ENCODE measurements around the gene RRP8.

RRP8 gene

DNA sequence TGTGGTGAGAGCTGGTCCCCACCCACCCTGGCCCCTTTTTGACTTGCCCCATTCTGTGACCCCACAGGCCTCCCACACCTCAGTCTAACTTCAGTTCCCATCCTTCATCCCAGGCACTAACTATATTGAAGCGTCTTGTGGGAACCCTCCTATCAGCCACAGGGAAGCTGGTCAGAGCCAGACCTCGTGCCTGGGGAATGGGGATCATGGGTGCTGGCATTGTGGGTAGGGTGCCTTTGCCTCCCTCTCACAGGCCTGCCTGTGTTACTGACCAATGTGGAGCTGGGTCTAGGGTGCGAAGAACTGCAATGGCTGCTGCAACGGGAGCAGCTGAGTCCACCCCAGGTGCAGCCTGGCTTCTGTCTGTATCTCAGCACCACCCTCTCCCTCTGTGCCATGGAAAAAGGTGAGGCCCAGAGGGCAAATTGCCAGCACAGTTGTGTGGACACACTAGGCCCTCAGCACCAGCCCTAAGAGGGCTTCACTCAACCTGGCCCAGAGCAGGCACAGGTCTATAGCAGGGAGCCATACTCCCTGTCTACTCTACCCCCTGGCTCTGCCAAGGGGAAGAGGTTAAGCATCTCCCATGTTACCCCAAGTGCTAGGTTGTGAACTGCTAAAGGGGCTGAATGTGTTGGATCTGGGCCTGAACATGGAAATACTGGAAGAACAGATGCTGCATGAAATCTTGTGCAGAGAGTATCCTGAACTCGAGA, 37.3 kb downstream of the RRP8 start:
- no peak for DNase-seq

DNA sequence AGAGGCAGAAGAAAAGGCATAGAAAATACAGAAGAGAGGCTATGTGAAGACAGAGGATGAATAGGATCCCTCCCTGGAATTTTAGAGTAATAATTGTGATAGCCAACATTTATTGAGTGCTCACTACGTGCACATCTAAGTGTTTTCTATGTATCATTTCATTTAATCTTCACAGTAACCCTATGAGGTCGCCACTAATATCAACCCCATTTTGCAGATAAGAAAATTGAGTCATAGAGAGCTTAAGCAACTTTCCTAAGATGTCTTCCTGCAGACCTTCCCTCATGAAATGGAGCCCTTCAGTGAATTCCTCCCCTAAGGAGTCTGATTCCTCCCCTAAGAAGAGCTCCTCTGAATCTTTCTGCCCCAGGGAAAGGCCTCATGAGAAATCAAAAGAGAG, 38.1 kb downstream of the RRP8 start:
- DNase-seq, result no peak

DNA sequence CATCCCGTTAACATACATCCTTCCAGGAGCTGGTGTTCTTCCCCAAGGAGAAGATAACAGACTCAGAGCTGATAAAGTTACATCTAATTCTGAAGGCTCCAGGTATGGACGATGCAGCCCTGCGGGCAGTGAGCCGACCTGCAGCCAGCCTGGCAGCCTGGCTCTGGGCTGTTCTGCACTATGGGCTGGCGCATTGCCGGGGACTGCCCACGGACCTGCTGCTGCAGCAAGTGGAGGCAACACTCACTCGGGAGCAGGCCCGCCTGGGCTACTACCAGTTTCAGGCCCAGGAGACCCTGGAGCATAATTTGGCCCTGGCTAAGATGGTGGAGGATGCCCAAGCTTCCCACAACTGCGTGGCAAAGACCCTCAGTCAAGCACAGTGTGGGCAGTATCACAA, 39.7 kb downstream of the RRP8 start:
- DNase-seq, result no peak

DNA sequence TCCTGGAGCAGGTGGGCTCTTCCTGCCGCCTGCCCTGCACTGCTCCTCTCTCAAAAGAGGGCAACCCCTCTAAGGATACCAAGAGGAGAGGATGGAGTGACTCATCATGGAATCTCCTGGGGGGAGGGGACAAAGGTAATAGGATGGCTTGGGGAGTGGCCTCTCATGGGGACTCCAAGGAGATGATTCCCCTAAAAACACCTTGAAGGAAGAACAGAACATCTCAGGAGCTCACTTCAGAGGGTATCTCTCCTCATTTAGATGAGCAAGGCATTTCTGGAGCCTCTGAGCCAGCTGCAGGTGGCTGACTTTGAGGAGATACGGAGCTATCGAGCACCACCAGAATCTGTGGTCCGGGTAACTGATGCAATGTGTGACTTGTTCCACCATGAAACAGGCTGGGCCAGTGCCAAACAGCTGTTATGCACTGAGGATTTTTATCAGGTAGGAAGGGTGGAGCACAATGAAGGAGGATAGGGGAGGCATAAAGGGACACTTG, 40.2 kb downstream of the RRP8 start:
- no peak for DNase-seq

DNA sequence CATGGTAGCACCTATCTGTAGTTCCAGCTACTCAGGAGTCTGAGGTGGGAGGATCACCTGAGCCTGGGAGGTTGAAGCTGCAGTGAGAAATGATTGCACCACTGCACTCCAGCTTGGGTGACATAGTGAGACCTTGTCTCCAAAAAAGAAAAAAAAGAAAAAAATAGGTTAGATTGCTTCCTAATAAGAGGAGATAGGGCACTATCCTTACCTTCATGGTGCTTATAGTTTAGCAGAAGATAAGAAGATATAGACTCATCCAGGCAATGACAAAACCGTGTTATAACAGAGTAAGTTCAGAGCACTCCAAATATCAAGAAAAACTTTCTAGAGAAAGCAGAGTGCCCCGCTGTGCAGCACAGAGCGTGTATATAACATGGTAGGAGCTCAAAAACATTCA, 42.1 kb downstream of the RRP8 start:
- no peak for DNase-seq

DNA sequence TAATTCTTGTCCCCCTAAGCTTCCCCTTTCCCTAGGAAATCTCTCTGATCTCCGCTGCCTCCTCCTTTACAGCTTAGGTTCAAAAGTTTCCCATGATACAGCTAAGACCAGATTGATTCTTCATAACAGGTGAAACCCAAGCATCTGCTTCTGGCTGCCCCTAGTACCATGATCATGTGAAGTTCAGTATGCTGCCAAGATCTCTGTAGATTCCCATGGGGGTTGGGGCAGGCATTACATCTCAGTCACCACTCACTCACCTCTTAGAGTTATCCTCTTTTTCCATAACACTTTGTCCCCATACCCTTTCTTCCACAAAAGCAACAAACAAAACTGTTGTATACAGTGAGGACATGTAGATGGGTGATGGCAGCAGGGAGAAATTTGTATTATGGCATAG, 44.0 kb downstream of the RRP8 start:
- DNase-seq, result no peak

DNA sequence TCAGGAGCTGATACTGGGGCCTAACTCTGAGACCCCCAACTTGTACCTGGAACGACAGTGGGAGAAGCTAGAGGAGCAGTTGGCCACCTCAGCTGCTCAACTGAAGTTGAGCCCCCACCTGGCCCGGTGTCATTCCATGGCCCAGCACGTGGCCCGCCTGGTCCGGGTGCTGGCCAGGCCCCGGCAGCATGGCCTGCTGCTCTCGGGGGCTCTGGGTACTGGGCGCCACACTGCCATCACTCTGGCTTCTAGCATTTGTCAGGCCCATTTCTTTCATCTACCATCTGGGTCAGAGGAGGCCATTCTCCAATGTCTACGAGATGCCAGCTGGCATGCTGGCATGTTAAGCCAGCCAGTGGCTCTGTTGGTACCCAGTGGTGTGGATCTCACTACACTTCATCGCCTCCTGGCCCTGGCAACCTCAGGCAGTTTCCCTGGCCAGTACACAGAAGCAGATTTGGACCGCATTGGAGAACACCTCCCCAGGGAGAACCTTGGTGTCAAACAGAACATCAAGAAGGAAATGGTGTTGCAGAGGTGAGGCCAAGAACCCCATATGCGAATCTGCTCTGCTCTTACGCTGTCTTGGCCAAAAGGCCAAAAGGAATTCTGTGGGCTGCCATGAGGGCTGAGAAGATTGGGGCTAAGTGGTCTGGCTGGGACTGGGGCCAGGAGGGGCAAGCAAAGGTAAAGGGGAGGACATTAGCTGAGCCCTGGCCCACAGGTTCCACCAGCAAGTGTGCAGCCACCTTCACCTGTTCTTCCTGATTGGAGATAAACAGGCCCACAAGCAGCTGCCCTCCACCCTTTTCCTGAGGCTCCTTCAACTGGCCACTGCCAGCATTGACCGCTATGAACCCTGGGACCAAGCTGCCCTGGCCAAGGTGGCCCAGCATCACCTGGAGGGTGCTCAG, 45.4 kb downstream of the RRP8 start:
- DNase-seq, result no peak

DNA sequence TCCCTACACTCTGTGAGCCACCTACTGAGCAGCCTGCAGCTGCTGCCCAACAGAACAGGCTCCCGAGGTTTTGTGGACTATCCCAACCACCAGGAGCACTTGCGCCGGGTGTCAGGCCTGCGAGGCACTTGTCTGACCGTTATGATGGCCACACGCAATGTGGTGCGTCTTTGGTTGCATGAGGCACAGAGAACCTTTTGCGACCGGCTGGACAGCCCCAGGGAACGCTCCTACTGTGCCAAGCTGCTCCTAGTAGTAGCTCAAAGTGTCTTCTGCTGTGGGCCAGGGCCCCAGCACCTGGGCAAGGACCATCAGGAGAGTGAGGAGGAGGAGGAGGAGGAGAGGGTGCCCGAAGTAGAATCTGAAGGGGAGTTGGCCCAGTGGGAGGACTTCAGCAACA, 46.4 kb downstream of the RRP8 start:
- no peak for DNase-seq

DNA sequence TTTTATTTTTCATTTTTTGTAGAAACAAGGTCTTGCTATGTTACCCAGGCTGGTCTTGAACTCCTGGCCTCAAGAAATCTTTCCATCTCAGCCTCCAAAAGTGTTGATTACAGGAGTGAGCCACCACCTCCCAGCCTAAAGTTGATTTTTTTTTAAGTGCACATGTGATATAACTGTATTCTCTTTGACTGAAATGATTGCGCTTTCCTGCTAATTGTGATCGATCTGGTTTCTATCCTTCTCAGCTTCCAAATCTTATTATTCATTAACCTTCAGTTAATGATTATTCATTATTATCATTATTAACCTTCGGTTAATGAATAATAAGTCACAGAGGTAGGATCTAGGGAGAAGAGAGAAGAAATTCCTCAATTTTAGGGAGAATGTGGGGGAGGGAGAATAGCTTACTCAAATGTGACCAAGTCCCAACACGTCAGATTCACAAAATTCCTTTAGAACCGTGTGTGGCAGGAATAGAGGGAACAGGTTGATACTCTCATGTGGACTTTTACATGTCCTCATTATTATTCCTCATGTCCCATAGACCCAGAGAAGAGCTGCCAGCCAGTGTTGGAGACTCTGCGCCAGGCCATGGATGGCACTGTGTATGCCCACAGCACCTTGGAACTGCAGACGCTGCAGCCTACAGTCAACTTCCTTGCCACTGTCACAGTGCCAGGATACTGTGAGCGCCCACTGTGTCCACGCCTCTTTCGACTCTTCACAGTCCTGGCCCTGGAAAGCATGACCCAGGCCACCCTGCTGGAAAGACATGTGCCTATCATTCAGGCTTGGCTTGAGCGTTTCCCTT, 47.1 kb downstream of the RRP8 start:
- no peak for DNase-seq

DNA sequence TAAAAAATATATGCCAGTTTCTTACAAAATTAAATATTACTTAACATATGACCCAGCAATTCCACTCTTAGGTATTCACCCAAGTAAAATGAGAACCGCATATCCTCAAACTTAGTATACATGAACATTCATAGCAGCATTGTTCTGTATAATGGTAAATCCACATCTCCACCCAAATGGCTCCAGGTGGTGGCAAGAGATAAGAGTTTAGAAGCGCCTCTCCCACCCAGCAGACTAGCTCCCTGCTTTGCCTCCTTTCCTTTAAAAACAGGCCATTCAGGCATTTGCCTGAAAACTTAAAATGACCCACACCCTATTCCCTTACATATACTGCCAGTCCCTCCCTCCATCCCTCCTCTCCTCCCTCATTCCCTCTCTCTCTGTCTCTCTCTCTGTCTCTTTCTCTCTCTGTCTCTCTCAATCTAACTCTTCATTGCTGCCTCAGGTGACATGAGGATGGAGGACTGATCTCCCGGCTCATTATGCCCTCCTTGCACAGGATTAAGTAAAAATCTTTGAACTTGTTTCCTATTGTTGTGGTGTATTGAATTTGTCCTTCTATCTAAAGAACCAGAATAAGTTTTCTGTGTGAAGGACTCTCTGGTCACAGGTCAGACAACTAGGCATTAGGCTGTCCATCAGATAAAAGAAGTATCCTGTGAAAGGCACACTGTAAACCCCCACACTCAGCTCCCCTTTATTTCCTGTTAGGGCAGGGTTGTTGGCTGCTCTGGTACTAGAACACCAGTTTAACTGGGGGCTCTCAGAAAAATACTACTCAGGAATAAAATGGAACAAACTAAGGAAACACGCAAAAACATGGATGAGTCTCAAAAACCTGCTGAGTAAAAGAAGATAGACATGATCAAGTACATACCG, 48.3 kb downstream of the RRP8 start:
- no peak for DNase-seq

DNA sequence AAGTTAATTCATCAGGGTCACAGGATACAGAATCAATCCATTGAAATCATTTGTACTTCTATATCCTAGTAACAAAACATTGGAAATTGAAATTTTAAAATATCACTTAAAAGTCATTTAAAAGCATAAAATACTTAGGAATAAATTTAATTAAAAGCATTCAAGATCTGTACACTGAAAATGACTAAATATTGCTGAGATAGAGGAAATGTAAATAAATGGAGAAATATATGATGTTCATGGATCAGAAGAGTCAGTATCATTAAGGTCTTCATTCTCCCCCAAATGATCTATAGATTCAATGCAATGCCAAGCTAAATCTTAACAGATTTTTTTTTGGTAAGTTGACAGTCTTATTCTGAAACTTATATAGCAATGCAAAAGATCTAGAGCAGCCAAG, 49.8 kb downstream of the RRP8 start:
- DNase-seq, result no peak

DNA sequence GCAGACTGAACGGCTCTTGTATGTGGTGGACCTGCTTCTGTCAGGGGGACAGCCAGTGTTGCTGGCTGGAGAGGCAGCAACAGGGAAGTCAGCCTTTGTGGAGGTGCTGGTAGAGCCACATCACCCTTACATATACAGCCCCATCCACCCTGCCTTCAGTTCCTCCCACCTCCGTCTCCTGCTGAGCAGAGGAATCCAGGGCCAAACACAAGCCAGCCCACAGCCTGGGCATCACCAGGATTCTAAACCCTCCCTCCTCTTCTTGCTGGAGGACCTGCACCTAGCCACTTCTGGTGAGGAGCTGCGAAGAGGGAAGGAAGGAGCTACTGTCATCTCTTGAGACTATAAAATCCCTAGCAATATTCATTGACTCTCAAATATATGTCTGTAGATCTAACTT, 54.8 kb downstream of the RRP8 start:
- no peak for DNase-seq

DNA sequence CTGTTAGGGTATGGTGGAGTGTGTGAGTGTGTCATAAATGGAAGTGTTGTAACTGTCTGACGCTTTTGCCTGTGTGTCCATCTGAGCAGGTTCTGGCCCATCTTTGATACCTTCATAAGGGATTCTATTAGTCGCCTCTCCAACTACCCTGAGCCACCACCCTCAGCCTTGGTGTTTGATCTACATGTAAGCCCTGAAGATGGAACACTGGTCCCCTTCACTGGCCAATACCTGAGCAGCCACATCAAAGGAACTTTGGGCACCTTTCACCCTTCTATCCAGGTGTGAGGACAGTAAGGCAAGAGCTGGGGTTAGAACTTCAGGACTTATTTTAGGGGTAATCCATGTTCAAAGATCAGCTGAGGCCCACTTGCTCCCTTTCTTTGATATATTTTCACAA, 55.3 kb downstream of the RRP8 start:
- no peak for DNase-seq

DNA sequence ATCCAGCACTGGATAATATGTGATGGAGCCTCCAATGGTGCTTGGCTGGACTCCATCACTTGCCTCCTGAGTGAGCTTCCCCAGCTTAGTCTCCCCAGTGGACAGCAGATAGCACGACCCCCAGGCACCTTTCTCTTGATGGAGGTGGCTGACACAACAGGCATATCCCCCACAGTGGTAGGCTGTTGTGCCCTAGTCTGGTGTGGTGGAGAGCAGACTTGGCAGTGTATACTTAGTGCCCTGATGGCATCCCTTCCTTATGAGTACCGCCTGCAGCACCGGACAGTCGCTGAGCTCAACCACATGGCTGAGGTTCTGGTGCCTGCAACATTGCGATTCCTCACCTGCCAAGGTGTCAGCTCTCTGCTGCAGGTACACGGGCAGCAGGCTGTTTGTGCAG, 56.2 kb downstream of the RRP8 start:
- no peak for DNase-seq

DNA sequence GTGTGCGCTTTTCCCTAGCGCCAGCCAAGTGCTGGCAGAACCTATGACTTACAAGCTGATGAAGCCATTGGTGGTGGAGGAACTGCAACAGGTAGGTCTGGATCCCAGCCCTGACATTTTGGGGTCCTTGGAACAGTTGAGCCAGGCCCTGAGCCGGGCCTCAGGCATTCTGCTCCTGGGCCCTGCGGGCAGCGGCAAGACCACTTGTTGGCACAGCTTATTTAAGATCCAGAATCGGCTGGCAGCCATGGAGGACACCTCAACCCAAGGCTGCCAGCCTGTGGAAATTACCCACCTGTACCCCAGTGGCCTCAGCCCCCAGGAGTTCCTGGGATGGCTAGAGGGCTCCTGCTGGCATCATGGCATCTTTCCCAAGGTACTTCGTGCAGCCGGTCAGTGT, 56.7 kb downstream of the RRP8 start:
- DNase-seq, result no peak

DNA sequence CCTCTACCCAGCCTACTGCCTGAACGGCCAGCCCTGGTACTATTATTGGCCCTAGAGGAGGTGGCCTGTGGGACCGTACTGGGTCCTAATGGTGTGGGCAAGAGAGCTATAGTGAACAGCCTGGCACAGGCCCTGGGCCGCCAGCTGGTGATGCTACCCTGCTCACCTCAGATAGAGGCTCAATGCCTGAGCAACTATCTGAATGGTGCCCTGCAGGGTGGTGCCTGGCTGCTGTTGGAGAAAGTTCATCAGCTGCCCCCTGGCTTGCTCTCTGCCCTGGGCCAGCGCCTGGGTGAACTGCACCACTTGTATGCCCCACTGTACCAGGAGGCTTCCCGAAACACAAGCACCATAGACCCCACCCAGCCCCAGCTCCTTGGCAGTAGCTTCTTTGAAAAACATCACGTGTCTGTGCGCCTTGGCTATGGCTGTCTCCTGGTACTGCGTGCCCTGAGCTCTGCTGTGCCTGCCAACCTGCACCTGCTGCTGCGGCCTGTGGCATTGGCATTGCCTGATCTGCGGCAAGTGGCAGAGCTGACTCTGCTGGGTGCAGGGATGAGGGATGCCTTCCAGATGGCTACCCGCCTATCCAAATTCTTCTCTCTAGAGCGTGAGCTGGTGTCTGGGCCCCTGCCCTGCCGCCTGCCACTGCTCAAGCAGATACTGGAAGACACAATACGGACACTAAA, 57.4 kb downstream of the RRP8 start:
- no peak for DNase-seq

Data from NCI-H1048 (cell line).